PC-9 (cell line): ENCODE data around the gene FOXP1. TPM values are rescaled to one million over a fixed set of nuclear protein-coding genes. Genes with fewer than 3 reads are reported as not detected.

Source experiments
- BruUV-seq: library from RNA; stranded (reverse); fragments of 400-500 nt; replicated peaks from 2 replicates; lab custom pipeline; 2021; lab: Mats Ljungman, UMichigan
- CTCF ChIA-PET: fragments of 300-600 bp; sonication (Branson Sonifier 250); formaldehyde crosslinking; loops from one replicate; lab custom pipeline; 2022; ENCODE audit warnings: antibody characterized with exemption; lab: Charles Lee
- POLR2A ChIA-PET: fragments of 300-600 bp; sonication (Branson Sonifier 250); formaldehyde crosslinking; loops from one replicate; lab custom pipeline; 2022; ENCODE audit warnings: antibody characterized with exemption; ENCODE audit not compliant: unreplicated experiment; lab: Charles Lee
- DNase-seq, 2 experiments: peaks; one replicate each; pipeline versions ENCODE4 v3.0.0 to v3.0.0-alpha.2; 2015 to 2022; ENCODE audit warnings: mixed read lengths in 1 of 2
- H2AFZ ChIP-seq: fragments of 200-600 bp; sonication (generic); 2 replicates; pipeline ENCODE4 v1.8.1; 2017; ENCODE audit warnings: antibody characterized with exemption
- H3F3A ChIP-seq: fragments of 200-600 bp; sonication (generic); 2 replicates; pipeline ENCODE4 v1.8.1; 2017; ENCODE audit warnings: antibody characterized with exemption, mild to moderate bottlenecking, low read depth; ENCODE audit not compliant: insufficient read depth
- H3K27ac ChIP-seq: fragments of 200-600 bp; sonication (generic); 2 replicates; pipeline ENCODE4 v1.6.1; 2016; ENCODE audit warnings: mixed run types
- H3K27me3 ChIP-seq: fragments of 200-600 bp; sonication (generic); 2 replicates; pipeline ENCODE4 v1.6.1; 2016; ENCODE audit warnings: low read depth, mixed run types; ENCODE audit not compliant: insufficient read depth
- H3K36me3 ChIP-seq: fragments of 200-600 bp; sonication (generic); 2 replicates; pipeline ENCODE4 v1.6.1; 2016; ENCODE audit warnings: low read depth, mixed run types
- H3K4me1 ChIP-seq: fragments of 200-600 bp; sonication (generic); replicated peaks from 2 replicates; pipeline ENCODE4 v1.6.1; 2016; ENCODE audit warnings: mixed run types; ENCODE audit not compliant: insufficient read depth
- H3K4me2 ChIP-seq: fragments of 200-600 bp; sonication (generic); 2 replicates; pipeline ENCODE4 v1.6.1; 2017; ENCODE audit warnings: mixed run types
- H3K4me3 ChIP-seq: fragments of 200-600 bp; sonication (generic); 2 replicates; pipeline ENCODE4 v1.6.1; 2016; ENCODE audit warnings: mixed run types
- H3K79me2 ChIP-seq: fragments of 200-600 bp; sonication (generic); 2 replicates; pipeline ENCODE4 v1.6.1; 2017; ENCODE audit warnings: low read depth, mixed run types
- H3K9me2 ChIP-seq: fragments of 200-600 bp; sonication (generic); 2 replicates; pipeline ENCODE4 v1.8.1; 2017; ENCODE audit warnings: mild to moderate bottlenecking; ENCODE audit not compliant: insufficient read depth
- H3K9me3 ChIP-seq: fragments of 200-600 bp; sonication (generic); 2 replicates; pipeline ENCODE4 v1.8.1; 2016; ENCODE audit warnings: low read depth; ENCODE audit not compliant: insufficient read depth
- H4K20me1 ChIP-seq: fragments of 200-600 bp; sonication (generic); 2 replicates; pipeline ENCODE4 v1.8.1; 2017; ENCODE audit not compliant: insufficient read depth
- EZH2 ChIP-seq: fragments of 200-600 bp; sonication (generic); IDR thresholded peaks from 2 replicates; pipeline ENCODE4 v1.8.0; 2017; ENCODE audit warnings: antibody characterized with exemption, low read depth
- intact Hi-C: fragments of 100-400 bp; cut with micrococcal nuclease; formaldehyde crosslinking; loops from one replicate; pipeline ENCODE4 v1.10.0; 2022; ENCODE audit not compliant: unreplicated experiment
- total RNA-seq: library from RNA; stranded (reverse); gene quantifications from 2 replicates; pipeline ENCODE4 v1.2.3, GENCODE V29; 2021
- TF ChIP-seq, protein P1 (sequence below): fragments of 200-600 bp; sonication (generic); conservative IDR thresholded peaks from 2 replicates; pipeline ENCODE4 v1.6.1; 2017; ENCODE audit warnings: mixed run types, antibody characterized with exemption, mild to moderate bottlenecking, moderate library complexity

Gene FOXP1
- total RNA-seq, 1 experiment from 2014 or later = 33.3 TPM

DNA sequence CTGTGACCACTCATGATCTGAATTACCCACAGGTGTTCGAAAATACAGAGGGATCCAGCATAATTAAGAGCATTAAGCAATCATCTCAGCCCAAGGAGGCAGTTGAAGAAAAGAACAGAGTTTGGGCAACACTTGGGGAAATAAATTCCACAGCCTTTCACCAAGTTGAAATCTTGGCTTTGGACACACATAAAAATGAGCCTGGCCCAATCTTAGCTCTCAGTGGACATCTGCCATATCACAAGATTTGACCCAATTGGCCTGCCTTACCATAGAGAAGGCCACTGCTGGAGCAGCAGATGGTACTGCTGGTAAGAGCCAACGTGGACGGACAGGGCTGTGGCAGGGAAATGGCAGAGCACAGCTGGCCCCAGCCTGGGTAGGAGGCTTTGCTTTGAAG is 13.0 kb downstream of the FOXP1 start:
- ChIA-PET POLR2A (no interaction called here), CTCF (interaction anchor here (0.7 kb wide), 1 partner anchor 1369 kb away, joined by 4 read pairs; no protein-coding TSS in a partner anchor)
- DNase-seq = no peak
- H3K27me3 ChIP-seq = no peaks in the 10 kb centered on the region
- no peaks in the 10 kb centered on the region for H3K4me1 ChIP-seq
- H3K4me3 ChIP-seq = no peak overlapping the region
- no peaks in the 10 kb centered on the region for H4K20me1 ChIP-seq
- no peaks in the 10 kb centered on the region for H3K36me3 ChIP-seq
- BruUV-seq = no TSS peak
- intact Hi-C loops = no loop called here
- no peak overlapping the region for H3K27ac ChIP-seq
- no peaks in the 10 kb centered on the region for H3K9me3 ChIP-seq
- no peak for TF ChIP-seq EZH2
- TF ChIP-seq, protein P1, sequence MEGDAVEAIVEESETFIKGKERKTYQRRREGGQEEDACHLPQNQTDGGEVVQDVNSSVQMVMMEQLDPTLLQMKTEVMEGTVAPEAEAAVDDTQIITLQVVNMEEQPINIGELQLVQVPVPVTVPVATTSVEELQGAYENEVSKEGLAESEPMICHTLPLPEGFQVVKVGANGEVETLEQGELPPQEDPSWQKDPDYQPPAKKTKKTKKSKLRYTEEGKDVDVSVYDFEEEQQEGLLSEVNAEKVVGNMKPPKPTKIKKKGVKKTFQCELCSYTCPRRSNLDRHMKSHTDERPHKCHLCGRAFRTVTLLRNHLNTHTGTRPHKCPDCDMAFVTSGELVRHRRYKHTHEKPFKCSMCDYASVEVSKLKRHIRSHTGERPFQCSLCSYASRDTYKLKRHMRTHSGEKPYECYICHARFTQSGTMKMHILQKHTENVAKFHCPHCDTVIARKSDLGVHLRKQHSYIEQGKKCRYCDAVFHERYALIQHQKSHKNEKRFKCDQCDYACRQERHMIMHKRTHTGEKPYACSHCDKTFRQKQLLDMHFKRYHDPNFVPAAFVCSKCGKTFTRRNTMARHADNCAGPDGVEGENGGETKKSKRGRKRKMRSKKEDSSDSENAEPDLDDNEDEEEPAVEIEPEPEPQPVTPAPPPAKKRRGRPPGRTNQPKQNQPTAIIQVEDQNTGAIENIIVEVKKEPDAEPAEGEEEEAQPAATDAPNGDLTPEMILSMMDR = no peak
- no peak overlapping the region for H2AFZ ChIP-seq
- H3K4me2 ChIP-seq = no peak overlapping the region
- H3K9me2 ChIP-seq = no peaks in the 10 kb centered on the region
- H3K79me2 ChIP-seq = no peaks in the 10 kb centered on the region
- no peaks in the 10 kb centered on the region for H3F3A ChIP-seq

GRCh38 chr3:71568207-71568606 is 15.3 kb downstream of the FOXP1 start:
- H3K36me3 ChIP-seq = no peaks in the 10 kb centered on the region
- POLR2A ChIA-PET = no interaction called here
- BruUV-seq = no TSS peak
- H3K4me3 ChIP-seq = no peak overlapping the region
- intact Hi-C loops = no loop called here
- TF ChIP-seq, protein P1 = no peak
- TF ChIP-seq EZH2 = no peak
- no peak for DNase-seq
- no peaks in the 10 kb centered on the region for H3F3A ChIP-seq
- H3K9me3 ChIP-seq = no peaks in the 10 kb centered on the region
- H3K27ac ChIP-seq = no peak overlapping the region
- H3K79me2 ChIP-seq = no peaks in the 10 kb centered on the region
- H4K20me1 ChIP-seq = no peaks in the 10 kb centered on the region
- no peaks in the 10 kb centered on the region for H3K4me1 ChIP-seq
- no peak overlapping the region for H3K4me2 ChIP-seq
- no peaks in the 10 kb centered on the region for H3K9me2 ChIP-seq
- CTCF ChIA-PET = no interaction called here
- H3K27me3 ChIP-seq = no peaks in the 10 kb centered on the region
- H2AFZ ChIP-seq = no peak overlapping the region

DNA sequence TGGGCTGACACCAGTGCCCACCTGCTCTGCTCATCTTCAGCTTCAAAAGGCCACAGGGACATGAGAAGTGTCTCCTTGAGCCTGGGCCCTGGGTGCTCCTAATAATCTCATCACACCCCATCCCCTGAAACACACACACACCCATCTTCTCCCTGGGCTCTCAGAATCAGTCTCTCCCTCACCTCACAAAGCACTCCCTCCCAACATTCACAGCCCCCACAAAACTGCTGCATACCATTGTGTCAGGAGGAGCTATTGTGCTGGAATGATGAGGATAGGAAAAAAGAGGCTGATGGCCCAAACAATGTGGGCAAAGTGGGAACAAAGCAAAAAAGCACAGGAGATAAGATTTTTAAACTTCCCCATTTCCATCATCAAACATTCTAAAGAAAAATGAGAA is 16.8 kb downstream of the FOXP1 start:
- CTCF ChIA-PET = no interaction called here
- no peak for DNase-seq
- Histone ChIP-seq H3F3A (no peaks in the 10 kb centered on the region), H3K9me2 (no peaks in the 10 kb centered on the region), H3K36me3 (no peaks in the 10 kb centered on the region), H3K79me2 (no peaks in the 10 kb centered on the region), H3K4me2 (no peak overlapping the region), H3K4me3 (no peak overlapping the region), H3K9me3 (no peaks in the 10 kb centered on the region), H3K27me3 (no peaks in the 10 kb centered on the region), H2AFZ (no peak overlapping the region), H3K27ac (no peak overlapping the region), H3K4me1 (no peaks in the 10 kb centered on the region), H4K20me1 (no peaks in the 10 kb centered on the region)
- intact Hi-C loops = no loop called here
- POLR2A ChIA-PET = no interaction called here
- BruUV-seq = no TSS peak
- TF ChIP-seq, protein P1 = no peak
- no peak for TF ChIP-seq EZH2
